ENCODE data around the gene SERPINB3. TPM values are rescaled to one million over a fixed set of nuclear protein-coding genes. Genes with fewer than 3 reads are reported as not detected.
"Not testable (repeated sequence)": the region's sequence is repeated elsewhere in the genome, so short reads cannot be mapped to it uniquely, and the experiment has no call there.

Gene SERPINB3
- polyA plus RNA-seq, 1 donor, result not detected

DNA sequence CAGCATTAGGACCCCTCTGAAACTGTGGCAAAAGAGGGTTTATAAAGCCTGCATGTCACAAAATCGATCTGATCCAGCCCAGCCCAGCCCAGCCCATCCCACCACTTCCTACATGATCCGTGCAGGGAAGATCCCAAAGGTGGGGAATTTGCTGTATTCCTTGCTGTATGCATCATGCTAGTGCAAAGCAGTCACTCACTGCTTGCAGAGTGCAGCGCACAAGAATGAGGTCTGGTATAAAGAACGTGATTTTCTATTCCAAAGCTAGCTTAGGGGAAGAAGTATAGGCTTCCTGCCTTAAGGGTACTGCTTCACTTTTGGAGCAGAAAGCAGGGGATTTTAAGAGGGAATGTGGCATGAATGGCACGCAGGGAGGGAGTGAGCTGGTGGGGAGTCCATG lies 22.2 kb upstream of the SERPINB3 start:
- H3K4me3 ChIP-seq (ENCODE audit: low read length), result no peak overlapping the region
- peaks cover 21% of the 10 kb centered on the region for H3K4me1 ChIP-seq (ENCODE audit: control insufficient read depth, insufficient read depth, low read length)
- H3K9me3 ChIP-seq (ENCODE audit: control insufficient read depth, low read depth, low read length), result no peaks in the 10 kb centered on the region
- no peaks in the 10 kb centered on the region for H3K27me3 ChIP-seq (ENCODE audit: control insufficient read depth, insufficient read depth, low read length)
- WGBS (ENCODE audit: insufficient coverage, low lambda C conversion rate), result no CpG with 5 or more reads among the region's 5 CpGs
- no peaks in the 10 kb centered on the region for H3K36me3 ChIP-seq (ENCODE audit: control insufficient read depth, insufficient read depth, low read length)
- H3K27ac ChIP-seq (ENCODE audit: low read length), result no peak overlapping the region
- DNase-seq, result no peak

DNA sequence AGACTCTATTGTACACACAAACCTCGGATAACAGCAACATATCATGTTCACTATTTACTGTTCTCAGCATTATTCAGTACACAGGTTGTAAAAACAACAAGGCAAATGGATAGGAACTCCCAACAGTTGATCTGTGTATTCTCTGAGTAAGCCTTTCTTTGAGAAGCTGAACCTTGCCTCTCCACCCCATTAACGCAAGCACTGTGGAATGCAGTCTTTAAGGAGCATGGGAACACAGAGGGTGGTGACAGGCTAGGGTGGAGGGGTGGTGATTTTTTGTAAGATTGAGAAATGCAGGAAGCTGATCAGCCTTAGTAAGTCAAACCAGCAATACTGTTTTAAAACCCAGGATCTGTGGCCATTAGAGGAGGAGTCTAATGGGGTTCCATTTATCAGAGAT lies 21.5 kb upstream of the SERPINB3 start:
- Histone ChIP-seq H3K4me1 (ENCODE audit: control insufficient read depth, insufficient read depth, low read length) (peaks cover 21% of the 10 kb centered on the region), H3K4me3 (ENCODE audit: low read length) (no peak overlapping the region), H3K27ac (ENCODE audit: low read length) (peak overlapping the region; percentile 59), H3K9me3 (ENCODE audit: control insufficient read depth, low read depth, low read length) (no peaks in the 10 kb centered on the region), H3K27me3 (ENCODE audit: control insufficient read depth, insufficient read depth, low read length) (no peaks in the 10 kb centered on the region), H3K36me3 (ENCODE audit: control insufficient read depth, insufficient read depth, low read length) (no peaks in the 10 kb centered on the region)
- WGBS (ENCODE audit: insufficient coverage, low lambda C conversion rate), result 0% methylated on average over 1 of the region's 2 CpGs
- DNase-seq, result peak; percentile 68 to 83

- Histone ChIP-seq H3K4me1 (ENCODE audit: control insufficient read depth, insufficient read depth, low read length) (peaks cover 21% of the 10 kb centered on the region), H3K4me3 (ENCODE audit: low read length) (no peak overlapping the region), H3K36me3 (ENCODE audit: control insufficient read depth, insufficient read depth, low read length) (no peaks in the 10 kb centered on the region), H3K27ac (ENCODE audit: low read length) (peak overlapping the region; percentile 59), H3K9me3 (ENCODE audit: control insufficient read depth, low read depth, low read length) (no peaks in the 10 kb centered on the region), H3K27me3 (ENCODE audit: control insufficient read depth, insufficient read depth, low read length) (no peaks in the 10 kb centered on the region)
- WGBS (ENCODE audit: insufficient coverage, low lambda C conversion rate), result no CpG with 5 or more reads among the region's 2 CpGs
- DNase-seq, result peak; percentile 73 to 86
These were observed 20.0 kb upstream of the SERPINB3 start for GRCh38 chr18:63681449-63682340.

DNA sequence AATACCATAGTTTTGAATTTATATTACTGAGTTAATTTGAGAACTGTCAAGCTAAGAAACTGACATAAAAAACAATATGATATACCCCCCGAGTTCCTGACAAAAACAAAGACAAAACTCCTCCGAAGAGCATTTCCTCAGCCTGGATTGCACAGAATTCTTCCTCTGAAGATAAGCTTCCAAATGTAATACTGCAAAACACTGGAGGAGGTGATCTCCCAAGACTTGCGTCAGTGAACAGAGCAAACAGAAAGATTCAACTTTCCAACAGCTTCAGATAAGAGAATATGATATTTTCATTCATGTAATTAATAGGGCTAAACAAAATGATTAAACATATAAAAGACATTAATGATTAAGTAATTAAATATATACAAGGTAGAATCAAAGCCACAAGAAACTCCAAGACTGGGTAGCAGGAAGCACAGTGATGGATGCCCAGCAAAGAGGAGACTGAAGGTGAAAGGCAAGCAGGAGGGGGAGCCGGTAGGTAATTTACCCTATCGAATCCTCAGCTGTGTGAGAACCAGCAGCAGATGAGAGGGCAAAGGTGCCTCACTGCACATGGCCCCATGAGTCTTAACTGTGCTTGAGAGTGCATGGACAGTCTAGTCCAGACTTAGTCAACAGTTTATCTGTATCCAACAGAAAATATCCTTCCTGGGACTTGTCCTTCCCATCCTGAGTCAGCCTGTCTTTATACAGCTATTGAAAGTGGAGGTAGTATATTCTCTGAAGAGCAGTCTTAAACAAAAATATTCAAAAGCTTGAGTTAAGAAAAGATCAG lies 18.3 kb upstream of the SERPINB3 start:
- H3K4me1 ChIP-seq (ENCODE audit: control insufficient read depth, insufficient read depth, low read length), result peaks cover 21% of the 10 kb centered on the region
- H3K27ac ChIP-seq (ENCODE audit: low read length), result no peak overlapping the region
- no peaks in the 10 kb centered on the region for H3K9me3 ChIP-seq (ENCODE audit: control insufficient read depth, low read depth, low read length)
- no peaks in the 10 kb centered on the region for H3K36me3 ChIP-seq (ENCODE audit: control insufficient read depth, insufficient read depth, low read length)
- 80% methylated on average over 2 of the region's 5 CpGs for WGBS (ENCODE audit: insufficient coverage, low lambda C conversion rate)
- no peak overlapping the region for H3K4me3 ChIP-seq (ENCODE audit: low read length)
- H3K27me3 ChIP-seq (ENCODE audit: control insufficient read depth, insufficient read depth, low read length), result no peaks in the 10 kb centered on the region
- DNase-seq, result peak; percentile 23 to 36

GRCh38 chr18:63677500-63678225 lies 16.0 kb upstream of the SERPINB3 start:
- 100% methylated on average over 2 of the region's 5 CpGs for WGBS (ENCODE audit: insufficient coverage, low lambda C conversion rate)
- Histone ChIP-seq H3K27ac (ENCODE audit: low read length) (no peak overlapping the region), H3K4me1 (ENCODE audit: control insufficient read depth, insufficient read depth, low read length) (peaks cover 14% of the 10 kb centered on the region), H3K27me3 (ENCODE audit: control insufficient read depth, insufficient read depth, low read length) (no peaks in the 10 kb centered on the region), H3K36me3 (ENCODE audit: control insufficient read depth, insufficient read depth, low read length) (no peaks in the 10 kb centered on the region), H3K4me3 (ENCODE audit: low read length) (no peak overlapping the region), H3K9me3 (ENCODE audit: control insufficient read depth, low read depth, low read length) (no peaks in the 10 kb centered on the region)
- no peak for DNase-seq

- DNase-seq, result peak; percentile 21 to 28
- H3K36me3 ChIP-seq (ENCODE audit: control insufficient read depth, insufficient read depth, low read length), result no peaks in the 10 kb centered on the region
- no peak overlapping the region for H3K27ac ChIP-seq (ENCODE audit: low read length)
- peaks cover 8% of the 10 kb centered on the region for H3K4me1 ChIP-seq (ENCODE audit: control insufficient read depth, insufficient read depth, low read length)
- H3K9me3 ChIP-seq (ENCODE audit: control insufficient read depth, low read depth, low read length), result no peaks in the 10 kb centered on the region
- no CpG with 5 or more reads among the region's 5 CpGs for WGBS (ENCODE audit: insufficient coverage, low lambda C conversion rate)
- no peaks in the 10 kb centered on the region for H3K27me3 ChIP-seq (ENCODE audit: control insufficient read depth, insufficient read depth, low read length)
- H3K4me3 ChIP-seq (ENCODE audit: low read length), result no peak overlapping the region
These were observed 15.0 kb upstream of the SERPINB3 start for GRCh38 chr18:63676526-63677323.

DNA sequence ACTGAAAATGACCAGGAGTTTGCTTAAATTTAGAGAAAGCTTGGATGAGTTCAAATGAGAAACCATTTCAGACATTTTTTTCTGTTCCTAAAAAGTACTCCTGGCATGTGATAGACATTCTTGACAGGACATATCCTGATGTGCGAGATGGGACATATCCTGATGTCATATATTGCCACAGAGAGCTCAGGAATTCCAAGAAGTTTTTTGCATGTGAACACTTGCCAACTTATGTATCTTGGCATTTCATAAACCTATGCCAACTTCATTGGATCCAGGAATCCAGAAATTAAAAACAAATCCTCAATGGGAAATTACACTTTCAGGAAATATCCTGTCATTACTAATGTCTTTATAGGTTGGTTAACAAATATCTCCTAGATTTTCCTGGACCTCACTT lies 2.9 kb upstream of the SERPINB3 start:
- no peak overlapping the region for H3K4me3 ChIP-seq (ENCODE audit: low read length)
- DNase-seq, result no peak
- no CpG with 5 or more reads among the region's 1 CpG for WGBS (ENCODE audit: insufficient coverage, low lambda C conversion rate)
- H3K4me1 ChIP-seq (ENCODE audit: control insufficient read depth, insufficient read depth, low read length), result no peaks in the 10 kb centered on the region
- no peak overlapping the region for H3K27ac ChIP-seq (ENCODE audit: low read length)
- H3K9me3 ChIP-seq (ENCODE audit: control insufficient read depth, low read depth, low read length), result no peaks in the 10 kb centered on the region
- no peaks in the 10 kb centered on the region for H3K27me3 ChIP-seq (ENCODE audit: control insufficient read depth, insufficient read depth, low read length)
- no peaks in the 10 kb centered on the region for H3K36me3 ChIP-seq (ENCODE audit: control insufficient read depth, insufficient read depth, low read length)

- H3K27me3 ChIP-seq (ENCODE audit: control insufficient read depth, insufficient read depth, low read length); H3K4me3 ChIP-seq (ENCODE audit: low read length); H3K27ac ChIP-seq (ENCODE audit: low read length); DNase-seq; H3K9me3 ChIP-seq (ENCODE audit: control insufficient read depth, low read depth, low read length); H3K4me1 ChIP-seq (ENCODE audit: control insufficient read depth, insufficient read depth, low read length); H3K36me3 ChIP-seq (ENCODE audit: control insufficient read depth, insufficient read depth, low read length): not testable (repeated sequence)
- WGBS (ENCODE audit: insufficient coverage, low lambda C conversion rate), result no CpG with 5 or more reads among the region's 4 CpGs
These were observed 2.8 kb downstream of the SERPINB3 start for GRCh38 chr18:63658920-63659319.

- not testable (repeated sequence) for H3K27ac ChIP-seq (ENCODE audit: low read length); H3K4me3 ChIP-seq (ENCODE audit: low read length); DNase-seq; H3K4me1 ChIP-seq (ENCODE audit: control insufficient read depth, insufficient read depth, low read length); H3K27me3 ChIP-seq (ENCODE audit: control insufficient read depth, insufficient read depth, low read length); H3K36me3 ChIP-seq (ENCODE audit: control insufficient read depth, insufficient read depth, low read length); H3K9me3 ChIP-seq (ENCODE audit: control insufficient read depth, low read depth, low read length)
- WGBS (ENCODE audit: insufficient coverage, low lambda C conversion rate), result 63% methylated on average over 2 of the region's 3 CpGs
These were observed 11.4 kb downstream of the SERPINB3 start for GRCh38 chr18:63650271-63650670.

Measured in large intestine (tissue), 3 donors.